ENCODE measurements around the gene STX4. TPM values are rescaled to one million over a fixed set of nuclear protein-coding genes. Genes with fewer than 3 reads are reported as not detected.

Gene STX4
- total and polyA plus RNA-seq, 9 of the 15 experiments (the other 6 are each of a cell fraction or from before 2014, with no cell fraction given) = 3.2 to 48.0 (median 21.5) TPM

GRCh38 chr16:31073142-31073969, 40.0 kb downstream of the STX4 start (continued):
- no peak for TF ChIP-seq HOXB6 (CRISPR knock-in tag; IDR thresholded peaks at IDR 0.05; ENCODE audit: borderline replicate concordance)
- no peak for TF ChIP-seq BRCA1 (IDR thresholded peaks at IDR 0.05)
- TF ChIP-seq BRCA1 (CRISPR knock-in tag; IDR thresholded peaks at IDR 0.05) = 0 out of 2 replicates have a peak, but pooled peaks have one; percentile 12
- TF ChIP-seq FOXA1 (IDR thresholded peaks at IDR 0.05; ENCODE audit: borderline replicate concordance) = no peak

- under 1% methylated on average over 40 of the region's 48 CpGs for WGBS (ENCODE audit: insufficient coverage, low coverage, missing lambda C conversion rate)
- peak within 1 kb of the TSS; percentile 97 for H3K4me2 ChIP-seq (ENCODE audit: insufficient read depth, low read length)
- H4K20me1 ChIP-seq (replicated peaks; ENCODE audit: control insufficient read depth, insufficient read depth, low read length) = no peaks in the 10 kb centered on the region; the same call in 1 of the 2 replicates
- POLR2A ChIA-PET = interaction anchor here (0.6 to 3.3 kb wide), 22 partner anchors 8 to 216 kb away, joined by 3 to 32 read pairs (median 4); partner anchors contain the start of genes FUS, KAT8, PRSS53 and STX4
- DNase-seq (ENCODE audit: extremely low read depth in 1 of 4, low spot score in 3 of 4) (peak; percentile 92 to 99 (median 94)), ATAC-seq (peak; percentile 91), FAIRE-seq (peak; percentile 99)
- CTCF ChIA-PET (ENCODE audit: low intra/inter-chr PET ratio) = interaction anchor here (0.6 kb wide), 1 partner anchor 172 kb away, joined by 4 read pairs; no protein-coding TSS in a partner anchor
- H3K9me1 ChIP-seq (ENCODE audit: control insufficient read depth, insufficient read depth, low read length) = no peaks in the 10 kb centered on the region
- peaks cover 66% of the 10 kb centered on the region for H3K79me2 ChIP-seq (ENCODE audit: control insufficient read depth, insufficient read depth, low read length)
- H3K36me3 ChIP-seq (ENCODE audit: control insufficient read depth, insufficient read depth, low read length) = peaks cover 36% of the 10 kb centered on the region
- peak within 1 kb of the TSS; percentile 86 to 95 for H3K9ac ChIP-seq (ENCODE audit: insufficient read depth in 1 of 2, low read depth in 2 of 2, low read length in 2 of 2)
- H3K27ac ChIP-seq (ENCODE audit: extremely low read depth, low read depth, low read length) = peak within 1 kb of the TSS; percentile 88
- peak within 1 kb of the TSS; percentile 95 for H2AFZ ChIP-seq (ENCODE audit: low read depth, low read length)
- BruUV-seq (replicated peaks) = no TSS peak
- peaks cover 11 to 34% of the 10 kb centered on the region in 2 experiments; a peak in 4 of 5 replicates for H3K4me1 ChIP-seq (replicated peaks in 1 of 2; ENCODE audit: control insufficient read depth in 2 of 2, insufficient read depth in 2 of 2, low read length in 2 of 2)
- H3K4me3 ChIP-seq = peak within 1 kb of the TSS; percentile 79
- intact Hi-C loops (cut with micrococcal nuclease) = loop anchor here (2.0 to 5.0 kb wide), 2 partner anchors 69 to 82 kb away; no protein-coding TSS in a partner anchor
- H3K9me3 ChIP-seq (replicated peaks; ENCODE audit: control insufficient read depth, insufficient read depth, low read depth, low read length) = no peaks in the 10 kb centered on the region
- in situ Hi-C loops (cut with MboI) = no loop called here
- H3K27me3 ChIP-seq (ENCODE audit: control insufficient read depth in 2 of 2, insufficient read depth in 2 of 2, low read length in 2 of 2) = no peaks in the 10 kb centered on the region
- TF ChIP-seq E2F5 (CRISPR knock-in tag; IDR thresholded peaks at IDR 0.05) (peak; percentile 53; the same call in 1 of the 2 replicates), ZNF699 (CRISPR knock-in tag; IDR thresholded peaks at IDR 0.05; ENCODE audit: insufficient replicate concordance) (no peak), E2F4 (CRISPR knock-in tag; IDR thresholded peaks at IDR 0.05; ENCODE audit: low read depth) (no peak), CTCFL (IDR thresholded peaks at IDR 0.05; ENCODE audit: borderline replicate concordance, insufficient read depth, low read depth, low read length, poor library complexity, severe bottlenecking) (no peak), RBM25 (IDR thresholded peaks at IDR 0.05; ENCODE audit: low read depth, low read length, severe bottlenecking) (no peak), USF2 (CRISPR knock-in tag; IDR thresholded peaks at IDR 0.05) (no peak), HDAC1 (IDR thresholded peaks at IDR 0.05) (peak in 1 of 2 experiments; percentile 90; a peak in 2 of 4 replicates)
Observed at GRCh38 chr16:31073970-31074813, 40.8 kb downstream of the STX4 start, which contains the start of the genes ZNF646 and ZNF668. ZNF646 (plus strand) TSS chr16:31074422; CDS start chr16:31076325, 1,903 bp downstream. ZNF668 (minus strand) TSS chr16:31074240; CDS start chr16:31064459, 9,781 bp downstream.

Measured in K562 (cell line).